ENCODE measurements around the gene SEMA4G. TPM values are rescaled to one million over a fixed set of nuclear protein-coding genes. Genes with fewer than 3 reads are reported as not detected.

The SEMA4G gene
- total and polyA plus RNA-seq, 2 experiments from 2014 or later = 5.3 to 8.5 TPM

- Histone ChIP-seq H3K27me3 (ENCODE audit: insufficient read depth) (peaks cover 61% of the 10 kb centered on the region), H3K79me2 (replicated peaks; ENCODE audit: insufficient read depth) (no peaks in the 10 kb centered on the region), H3K4me2 (no peak overlapping the region), H3F3A (replicated peaks; ENCODE audit: low read depth) (no peaks in the 10 kb centered on the region), H3K27ac (ENCODE audit: low read depth) (no peak overlapping the region), H2AFZ (no peak overlapping the region), H3K36me3 (ENCODE audit: insufficient read depth) (no peaks in the 10 kb centered on the region), H3K4me1 (ENCODE audit: insufficient read depth) (peaks cover 19% of the 10 kb centered on the region; the same call in 1 of the 2 replicates), H3K9me2 (ENCODE audit: insufficient read depth) (no peaks in the 10 kb centered on the region), H3K4me3 (no peak overlapping the region), H4K20me1 (replicated peaks; ENCODE audit: insufficient read depth) (no peaks in the 10 kb centered on the region)
- DNase-seq (ENCODE audit: low spot score) (no peak), ATAC-seq (no peak)
- H3K4me1 Mint-ChIP-seq = peaks cover 19% of the 10 kb centered on the region
- no peak overlapping the region; the same call in 2 of the 3 replicates for H3K4me3 Mint-ChIP-seq
- H3K27ac Mint-ChIP-seq = no peak overlapping the region
- TF ChIP-seq ZNF331 (CRISPR knock-in tag; IDR thresholded peaks at IDR 0.05; ENCODE audit: low read depth) (no peak), EZH2 (IDR thresholded peaks at IDR 0.05; ENCODE audit: low read depth, unreplicated experiment) (no peak), CTCF (conservative IDR thresholded peaks at IDR 0.05; ENCODE audit: low read depth in 2 of 2) (no peak), EZH2phosphoT487 (IDR thresholded peaks at IDR 0.05; ENCODE audit: unreplicated experiment) (no peak), ETS1 (IDR thresholded peaks at IDR 0.05) (no peak), ZNF114 (CRISPR knock-in tag; IDR thresholded peaks at IDR 0.05) (no peak), CREB1 (CRISPR knock-in tag; IDR thresholded peaks at IDR 0.05; ENCODE audit: low read depth) (no peak), POLR2AphosphoS5 (IDR thresholded peaks at IDR 0.05; ENCODE audit: low read depth) (no peak), REST (IDR thresholded peaks at IDR 0.05; ENCODE audit: unreplicated experiment) (no peak), ZNF462 (CRISPR knock-in tag; IDR thresholded peaks at IDR 0.05) (no peak), NANOG (IDR thresholded peaks at IDR 0.05; ENCODE audit: borderline replicate concordance) (no peak), STAT1 (IDR thresholded peaks at IDR 0.05; ENCODE audit: unreplicated experiment) (no peak), JUNB (IDR thresholded peaks at IDR 0.05; ENCODE audit: unreplicated experiment) (no peak)
- no peaks in the 10 kb centered on the region; the same call in 2 of the 3 replicates for H3K36me3 Mint-ChIP-seq (ENCODE audit: low read depth)
- H3K9me3 Mint-ChIP-seq = no peaks in the 10 kb centered on the region; the same call in 2 of the 3 replicates
- H3K27me3 Mint-ChIP-seq (ENCODE audit: insufficient read depth, low read depth, poor library complexity) = peaks cover 62% of the 10 kb centered on the region
Measured at GRCh38 chr10:101016814-101017213, 47.5 kb downstream of the SEMA4G start.
